ENCODE data around the gene COPS7A. TPM values are rescaled to one million over a fixed set of nuclear protein-coding genes. Genes with fewer than 3 reads are reported as not detected.

The COPS7A gene
- total RNA-seq, 3 donors from 2014 or later (not counting 1 experiment from before 2014, with no cell fraction given), result 23.5 to 29.8 (median 28.9) TPM

- Mint-ChIP-seq H3K4me3 (no peak overlapping the region), H3K4me1 (peaks cover 0 to 19% of the 10 kb centered on the region in 2 donors), H3K27ac (no peak overlapping the region), H3K27me3 (ENCODE audit: low read depth in 2 of 2) (peaks cover 58 to 62% of the 10 kb centered on the region in 2 donors), H3K9me3 (no peaks in the 10 kb centered on the region), H3K36me3 (no peaks in the 10 kb centered on the region)
- no peak overlapping the region for H3K27ac ChIP-seq (ENCODE audit: low read length)
- no peaks in the 10 kb centered on the region for H3K9me3 ChIP-seq (ENCODE audit: control insufficient read depth, insufficient read depth, low read length)
- intact Hi-C loops (cut with micrococcal nuclease), result no loop called here
- no peak overlapping the region for H3K4me3 ChIP-seq (ENCODE audit: low read length)
- DNase-seq, result no peak
- H3K27me3 ChIP-seq (ENCODE audit: control insufficient read depth, insufficient read depth, low read length), result peaks cover 24% of the 10 kb centered on the region
- H3K4me1 ChIP-seq (ENCODE audit: control insufficient read depth, insufficient read depth, low read length), result peaks cover 24% of the 10 kb centered on the region
- TF ChIP-seq CTCF (IDR thresholded peaks at IDR 0.05), result no peak
- WGBS (ENCODE audit: insufficient coverage), result 77% methylated on average over 7 of the region's 8 CpGs
- ATAC-seq, result no peak
- no peaks in the 10 kb centered on the region for H3K36me3 ChIP-seq (ENCODE audit: control insufficient read depth, insufficient read depth, low read length)
These were observed 25.3 kb upstream of the COPS7A start for GRCh38 chr12:6698352-6699046.

- intact Hi-C loops (cut with micrococcal nuclease), result no loop called here
- Mint-ChIP-seq H3K9me3 (no peaks in the 10 kb centered on the region), H3K4me1 (peaks cover 0 to 16% of the 10 kb centered on the region in 2 donors), H3K27me3 (ENCODE audit: low read depth in 2 of 2) (peaks cover 63 to 68% of the 10 kb centered on the region in 2 donors), H3K4me3 (peak overlapping the region; percentile 28), H3K36me3 (no peaks in the 10 kb centered on the region), H3K27ac (no peak overlapping the region)
- Histone ChIP-seq H3K4me3 (ENCODE audit: low read length) (no peak overlapping the region), H3K27ac (ENCODE audit: low read length) (no peak overlapping the region), H3K4me1 (ENCODE audit: control insufficient read depth, insufficient read depth, low read length) (peaks cover 24% of the 10 kb centered on the region), H3K9me3 (ENCODE audit: control insufficient read depth, insufficient read depth, low read length) (no peaks in the 10 kb centered on the region), H3K27me3 (ENCODE audit: control insufficient read depth, insufficient read depth, low read length) (peaks cover 26% of the 10 kb centered on the region), H3K36me3 (ENCODE audit: control insufficient read depth, insufficient read depth, low read length) (no peaks in the 10 kb centered on the region)
- no peak for ATAC-seq
- no peak for TF ChIP-seq CTCF (IDR thresholded peaks at IDR 0.05)
- no peak for DNase-seq
- 37% methylated on average over 16 of the region's 16 CpGs for WGBS (ENCODE audit: insufficient coverage)
These were observed 24.4 kb upstream of the COPS7A start for GRCh38 chr12:6699259-6699988.

GRCh38 chr12:6699989-6700645, 23.7 kb upstream of the COPS7A start:
- no peaks in the 10 kb centered on the region for H3K9me3 ChIP-seq (ENCODE audit: control insufficient read depth, insufficient read depth, low read length)
- H3K27me3 ChIP-seq (ENCODE audit: control insufficient read depth, insufficient read depth, low read length), result peaks cover 26% of the 10 kb centered on the region
- H3K36me3 ChIP-seq (ENCODE audit: control insufficient read depth, insufficient read depth, low read length), result no peaks in the 10 kb centered on the region
- no peaks in the 10 kb centered on the region for H3K9me3 Mint-ChIP-seq
- H3K4me3 Mint-ChIP-seq, result peak overlapping the region; percentile 28
- intact Hi-C loops (cut with micrococcal nuclease), result no loop called here
- TF ChIP-seq CTCF (IDR thresholded peaks at IDR 0.05), result no peak
- H3K27me3 Mint-ChIP-seq (ENCODE audit: low read depth in 2 of 2), result peaks cover 69 to 71% of the 10 kb centered on the region in 2 donors
- no peak overlapping the region for H3K27ac Mint-ChIP-seq
- no peak overlapping the region for H3K27ac ChIP-seq (ENCODE audit: low read length)
- H3K4me1 ChIP-seq (ENCODE audit: control insufficient read depth, insufficient read depth, low read length), result peaks cover 24% of the 10 kb centered on the region
- no peaks in the 10 kb centered on the region for H3K36me3 Mint-ChIP-seq
- H3K4me3 ChIP-seq (ENCODE audit: low read length), result no peak overlapping the region
- DNase-seq, result peak in 1 of 2 donors; percentile 38
- WGBS (ENCODE audit: insufficient coverage), result 1% methylated on average over 63 of the region's 65 CpGs
- H3K4me1 Mint-ChIP-seq, result peaks cover 0 to 13% of the 10 kb centered on the region in 2 donors
- ATAC-seq, result peak in 1 of 3 donors; percentile 35
